ENCODE measurements around the gene TECPR1.

TECPR1 gene

GRCh38 chr7:98248156-98248555 is 3.9 kb downstream of the TECPR1 start:
- DNase-seq, result no peak

DNA sequence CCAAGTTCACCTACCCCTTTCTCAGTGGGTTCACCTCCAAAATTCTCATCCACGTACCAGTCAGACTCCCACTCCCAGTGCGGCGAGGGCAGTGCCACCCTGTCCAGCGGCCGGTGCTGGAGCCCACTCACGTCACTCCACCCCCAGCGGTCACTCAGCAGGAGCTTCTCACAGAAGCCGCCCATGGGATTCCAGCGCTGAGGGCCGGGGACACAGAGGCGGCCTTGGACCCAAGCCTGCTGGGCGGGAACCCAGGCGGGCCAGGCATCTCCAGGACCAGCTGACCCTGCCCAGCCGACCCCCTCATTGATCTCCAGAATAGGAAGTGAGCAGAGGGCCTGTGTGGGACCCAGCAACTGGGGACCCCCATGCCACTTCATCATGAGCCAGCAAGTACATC is 7.2 kb downstream of the TECPR1 start:
- no peak for DNase-seq

GRCh38 chr7:98242934-98243333 is 9.1 kb downstream of the TECPR1 start:
- DNase-seq, result no peak

DNA sequence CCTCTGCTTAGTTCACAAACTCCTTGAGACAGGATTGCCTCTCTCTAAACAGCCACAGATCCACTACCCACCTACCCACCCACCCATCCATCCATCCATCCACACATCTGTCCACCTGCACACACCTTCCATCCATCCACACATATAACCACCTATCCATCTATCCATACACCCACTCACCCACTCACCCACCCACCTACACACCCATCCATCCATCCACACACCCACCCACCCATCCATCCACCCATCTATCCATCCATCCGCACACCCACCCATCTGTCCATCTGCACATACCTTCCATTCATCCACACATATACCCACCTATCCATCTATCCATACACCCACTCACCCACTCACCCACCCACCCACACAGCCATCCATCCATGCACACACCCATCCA is 9.7 kb downstream of the TECPR1 start:
- DNase-seq, result no peak

- DNase-seq, result no peak
Observed at GRCh38 chr7:98241674-98242241, 10.3 kb downstream of the TECPR1 start.

- DNase-seq, result peak; percentile 11
Observed at GRCh38 chr7:98240961-98241673, 10.9 kb downstream of the TECPR1 start.

- peak; percentile 34 for DNase-seq
Observed at GRCh38 chr7:98238976-98239375, 13.1 kb downstream of the TECPR1 start.

DNA sequence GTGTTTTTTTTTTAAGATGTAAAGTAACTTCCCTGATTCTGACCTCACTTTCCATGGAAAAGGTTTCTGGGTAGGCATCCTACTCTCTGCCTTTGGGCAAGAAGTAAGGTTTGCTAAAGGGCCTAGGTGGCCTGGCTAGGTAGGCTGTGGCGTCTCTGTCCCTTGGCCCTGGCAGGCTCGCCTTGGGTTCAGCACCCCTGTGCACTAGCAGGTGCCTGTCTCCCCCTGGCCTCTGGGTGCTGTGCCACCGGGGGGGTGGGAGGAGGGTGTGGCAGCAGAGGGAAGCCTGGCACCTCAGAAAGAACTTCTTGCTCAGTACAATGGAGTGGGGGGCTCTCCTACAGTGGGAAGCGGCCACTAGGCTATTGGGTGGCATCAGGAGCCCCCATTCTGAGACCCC is 14.0 kb downstream of the TECPR1 start:
- no peak for DNase-seq

DNA sequence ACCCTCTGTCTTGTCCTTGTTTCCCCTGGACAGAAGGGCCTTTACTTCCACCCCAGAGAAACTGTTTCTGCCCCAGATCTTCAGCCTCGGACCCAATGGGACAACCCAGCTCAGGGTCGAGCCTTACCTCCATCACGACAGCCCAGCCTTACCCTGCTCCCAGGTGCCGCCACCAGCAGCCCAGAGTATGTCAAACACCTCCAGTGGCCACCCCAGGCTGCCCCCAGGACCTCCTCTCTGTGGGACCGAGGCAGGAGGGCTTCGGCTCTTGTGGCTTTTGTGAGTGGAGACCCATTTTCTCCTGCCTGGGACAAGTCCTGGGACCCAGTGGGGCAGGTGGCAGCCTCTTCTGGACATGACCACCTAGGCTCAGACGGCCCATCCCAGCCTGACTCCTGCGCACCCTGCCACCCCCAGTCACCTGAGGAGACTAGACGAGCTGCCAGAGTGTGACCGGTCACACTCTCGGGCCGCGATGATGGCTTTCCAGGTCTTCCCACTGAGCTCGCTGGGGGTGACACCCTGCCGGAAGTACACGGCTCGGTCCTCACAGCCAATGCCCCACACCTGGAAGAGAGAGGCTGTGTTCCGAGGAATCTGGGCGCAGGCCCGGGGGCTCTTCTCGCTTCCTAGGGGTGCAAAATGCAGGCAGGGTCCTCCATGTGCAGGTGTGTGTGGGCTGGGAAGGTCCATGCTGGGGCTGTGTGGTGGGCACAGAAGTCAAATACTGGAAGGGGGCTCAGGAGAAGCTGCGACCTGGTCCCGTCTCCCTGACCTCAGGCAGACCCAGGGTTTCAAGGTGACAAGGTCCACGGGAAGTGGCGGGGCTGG is 15.5 kb downstream of the TECPR1 start:
- DNase-seq, result no peak

DNA sequence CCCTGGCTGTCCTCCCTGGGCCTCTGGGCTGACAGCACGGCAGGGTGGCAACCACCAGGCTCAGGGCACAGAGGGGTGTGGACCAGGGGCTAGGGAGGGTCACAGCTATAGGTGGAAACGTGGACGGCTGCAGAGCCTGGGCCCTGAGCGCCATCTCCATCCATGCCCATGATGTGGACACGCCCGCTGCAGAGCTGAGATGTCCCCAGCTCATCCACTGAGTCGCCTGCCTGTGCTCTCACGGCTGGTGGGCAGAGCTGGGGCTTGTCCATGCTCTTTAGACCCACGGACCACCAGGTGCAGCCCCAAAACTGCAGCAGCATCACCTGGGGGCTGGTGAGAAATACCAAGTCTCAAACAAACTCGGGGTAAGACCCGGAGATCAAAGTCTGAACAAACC is 16.1 kb downstream of the TECPR1 start:
- DNase-seq, result no peak

GRCh38 chr7:98234429-98235147 is 17.4 kb downstream of the TECPR1 start:
- no peak for DNase-seq

- no peak for DNase-seq
Observed at GRCh38 chr7:98233219-98234070, 18.6 kb downstream of the TECPR1 start.

GRCh38 chr7:98232799-98233198 is 19.2 kb downstream of the TECPR1 start:
- DNase-seq, result no peak

GRCh38 chr7:98232263-98232585 is 19.8 kb downstream of the TECPR1 start:
- no peak for DNase-seq

GRCh38 chr7:98231493-98232262 is 20.4 kb downstream of the TECPR1 start:
- DNase-seq, result no peak

- DNase-seq, result no peak
Observed at GRCh38 chr7:98230746-98231471, 21.1 kb downstream of the TECPR1 start.

GRCh38 chr7:98229991-98230745 is 21.9 kb downstream of the TECPR1 start:
- no peak for DNase-seq

GRCh38 chr7:98229441-98229840 is 22.6 kb downstream of the TECPR1 start:
- no peak for DNase-seq

DNA sequence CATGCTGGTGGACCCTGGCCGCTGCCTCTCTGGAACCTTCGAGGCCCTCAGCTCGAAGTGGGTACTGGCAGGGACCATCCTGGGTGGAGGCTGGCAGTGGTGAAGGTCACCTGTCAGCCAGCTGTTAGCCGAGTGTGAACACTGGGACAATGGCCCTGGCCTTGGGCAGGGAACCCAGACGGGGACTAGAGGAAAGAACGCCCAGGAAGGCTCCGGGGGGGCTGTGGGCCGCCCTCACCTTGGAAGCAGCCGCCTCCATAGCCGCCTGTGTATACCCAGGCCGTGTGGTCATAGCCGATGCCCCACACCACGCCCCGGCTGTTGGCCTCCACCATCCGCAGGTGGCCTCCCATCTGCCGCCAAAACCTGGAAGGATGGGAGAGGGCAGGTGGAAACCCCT is 23.2 kb downstream of the TECPR1 start:
- DNase-seq, result no peak

DNA sequence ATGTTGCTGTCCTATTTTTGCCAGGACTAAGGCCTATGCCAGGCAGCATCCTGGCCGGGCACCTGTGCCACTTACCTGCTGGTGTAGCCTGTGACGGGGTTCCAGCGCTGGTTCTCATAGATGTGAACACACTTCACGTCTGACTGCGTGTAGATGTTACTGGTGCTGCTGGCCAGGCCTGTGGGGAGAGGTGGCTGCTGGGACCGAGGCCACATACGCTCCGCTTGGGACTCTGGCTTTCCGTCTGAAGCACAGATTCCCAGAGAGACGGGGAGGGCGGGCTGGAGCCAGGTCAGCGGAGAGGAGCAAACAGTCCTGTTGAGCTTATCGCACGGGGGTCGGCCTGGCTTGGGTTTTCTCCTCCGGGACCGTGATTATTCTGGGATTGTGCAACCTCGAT is 24.1 kb downstream of the TECPR1 start:
- no peak for DNase-seq
